Measurements from ENCODE around the gene CDH4.

The CDH4 gene

DNA sequence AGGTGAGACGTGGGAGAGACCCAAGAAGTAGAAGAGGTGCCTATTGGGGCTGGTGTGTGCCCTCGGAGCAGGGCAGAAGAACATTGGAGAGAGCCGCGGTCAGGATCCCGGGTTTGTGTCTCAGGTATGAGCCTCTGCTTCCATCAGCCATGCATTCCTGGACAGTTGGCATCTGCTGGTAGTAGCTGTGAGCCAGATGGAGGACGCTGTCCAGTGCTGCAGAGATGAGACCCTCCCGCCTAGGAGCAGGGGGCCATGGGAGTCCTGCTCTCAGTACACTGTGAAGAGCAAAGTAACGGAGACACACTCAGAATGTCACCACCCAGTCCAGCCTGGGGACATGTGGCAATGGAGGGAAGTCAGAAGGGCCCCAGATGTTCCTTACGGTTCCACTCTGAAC is 108.2 kb downstream of the CDH4 start:
- no peak for FAIRE-seq

DNA sequence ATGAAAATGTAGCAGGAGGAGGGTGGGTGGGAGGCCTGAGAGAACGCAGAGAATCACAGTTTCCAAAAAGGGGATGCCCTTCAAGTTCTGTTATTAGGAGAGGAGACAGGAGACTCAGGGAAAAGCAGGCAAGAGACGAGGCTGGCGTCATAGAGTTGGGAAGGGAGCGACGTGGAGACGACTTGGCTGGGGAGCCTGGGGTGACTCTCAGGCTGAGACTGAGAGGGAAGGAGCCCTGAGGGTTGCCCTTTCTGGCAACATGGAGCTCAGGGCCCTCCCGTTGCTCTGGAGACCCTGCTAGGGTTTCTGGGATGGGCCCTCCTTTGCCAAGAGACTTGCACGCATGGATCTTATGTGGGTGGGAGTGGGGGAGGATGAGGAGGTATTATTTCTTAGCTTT is 108.9 kb downstream of the CDH4 start:
- no peak for FAIRE-seq

DNA sequence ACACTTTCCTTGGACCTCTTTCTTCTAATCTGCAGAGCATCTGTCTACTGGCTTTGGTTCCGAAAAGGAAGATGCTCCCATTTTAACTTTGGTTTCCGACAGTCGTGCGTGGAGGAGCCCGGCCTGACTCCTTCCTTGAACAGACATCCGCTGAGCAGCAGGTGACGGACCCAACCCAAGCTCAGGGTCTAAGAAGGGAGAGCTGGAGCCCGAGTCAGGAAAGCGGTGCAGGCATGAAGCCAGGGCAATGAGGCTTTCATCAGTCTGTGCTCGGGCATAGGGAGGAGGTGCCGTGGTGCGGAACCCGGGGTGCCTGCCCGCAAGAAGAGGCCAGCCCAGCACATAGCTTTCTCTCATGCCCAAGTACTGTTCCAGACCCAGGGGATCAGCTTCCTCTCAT is 109.4 kb downstream of the CDH4 start:
- no peak for FAIRE-seq

DNA sequence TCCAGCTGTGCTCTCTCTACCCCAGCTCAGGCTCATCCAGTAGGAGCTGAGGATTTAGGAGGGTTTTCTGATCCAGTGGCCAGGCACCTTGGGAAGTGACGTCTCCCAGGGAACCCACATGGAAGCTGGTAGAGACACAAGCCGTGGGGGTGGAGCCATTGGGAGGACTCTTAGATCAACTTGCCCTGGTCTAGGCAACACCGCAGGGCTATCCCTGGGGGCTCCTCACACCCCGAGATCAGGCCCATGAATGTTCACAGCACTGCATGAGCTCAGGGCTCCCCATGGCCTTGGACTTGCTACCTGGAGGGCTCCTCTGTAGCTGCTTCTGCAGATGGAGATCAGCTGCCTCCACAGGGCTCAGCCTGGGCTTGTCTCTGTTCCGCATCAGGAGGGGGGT is 112.1 kb downstream of the CDH4 start:
- no peak for FAIRE-seq

DNA sequence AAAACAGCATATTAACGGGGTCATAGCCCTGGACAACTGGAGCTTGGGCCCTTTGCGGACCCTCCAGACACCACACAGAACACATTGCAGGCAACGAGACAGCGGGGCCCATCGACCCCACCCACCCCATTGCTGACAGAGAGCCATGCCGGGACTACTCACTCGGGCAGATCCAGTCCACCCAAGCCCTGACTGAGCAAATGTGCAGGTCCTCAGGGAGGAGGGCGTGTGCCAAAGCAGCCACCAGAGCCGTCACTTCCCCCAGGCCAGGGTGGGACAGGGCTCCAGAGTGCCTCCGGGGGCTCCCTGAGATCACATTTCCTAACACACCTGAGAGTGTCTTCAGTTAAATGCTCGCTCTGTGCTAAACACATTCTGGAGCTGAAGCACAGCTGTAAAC is 114.9 kb downstream of the CDH4 start:
- no peak for FAIRE-seq

DNA sequence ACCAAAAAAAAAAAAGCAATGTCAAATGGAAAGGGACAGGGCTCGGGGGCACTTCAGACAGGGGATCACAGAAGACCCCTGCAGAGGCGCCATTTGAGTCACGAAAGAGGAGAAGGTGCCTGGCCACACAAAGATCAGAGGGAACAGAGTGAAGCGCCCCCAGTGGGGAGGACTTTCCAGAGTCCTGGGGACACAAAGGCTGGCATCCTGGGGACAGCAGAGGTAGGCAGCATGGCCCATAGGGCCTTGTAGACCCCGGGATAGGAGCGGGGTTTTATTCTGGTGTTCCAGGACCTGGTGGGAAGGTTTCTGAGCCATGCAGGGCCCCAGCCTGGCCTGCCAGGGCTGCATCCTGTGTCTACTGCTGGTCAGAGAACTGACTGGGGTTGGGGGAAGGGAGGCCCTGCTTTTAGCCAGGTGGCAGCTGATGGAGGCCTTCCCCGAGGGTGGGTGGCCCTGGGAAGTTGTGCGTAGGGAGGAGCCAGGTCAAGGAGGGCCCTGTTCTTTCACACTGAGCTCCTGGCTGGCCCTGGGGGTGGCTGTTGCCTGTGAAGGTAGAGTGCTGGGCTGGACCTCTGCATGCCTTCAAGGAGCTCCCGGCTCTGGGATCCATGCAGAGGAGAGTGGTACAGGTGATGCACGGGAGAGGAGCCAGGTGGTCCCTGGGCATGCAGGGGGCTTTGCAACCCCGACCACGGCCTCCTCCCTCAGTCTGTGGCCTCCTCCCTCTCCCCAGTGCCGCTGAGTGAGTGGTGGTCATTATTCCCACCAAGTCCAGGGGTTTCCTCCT is 117.9 kb downstream of the CDH4 start:
- FAIRE-seq = no peak

DNA sequence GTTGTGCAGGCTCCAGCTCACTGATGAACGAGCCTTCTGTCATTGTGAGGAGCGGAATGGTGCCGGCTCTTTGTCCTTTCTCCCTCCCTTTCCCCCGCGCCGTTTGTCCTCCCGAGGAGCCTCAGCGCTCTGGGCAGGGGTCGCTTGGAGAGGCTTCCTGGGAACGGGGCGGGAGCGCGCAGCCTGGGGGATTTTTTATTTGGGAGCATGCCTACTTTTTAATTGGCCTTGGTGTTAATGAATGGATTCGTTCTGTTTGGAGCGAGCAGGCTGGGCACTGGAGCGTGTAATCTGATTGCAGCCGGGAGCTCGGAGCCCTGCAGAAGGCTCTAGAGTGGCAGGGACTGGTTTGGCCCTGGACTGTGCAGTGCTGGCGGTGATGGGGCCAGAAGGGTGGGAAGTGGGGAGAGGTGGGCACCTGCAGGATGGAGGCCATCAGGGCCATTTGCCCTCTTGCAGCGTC is 118.8 kb downstream of the CDH4 start:
- FAIRE-seq = no peak

DNA sequence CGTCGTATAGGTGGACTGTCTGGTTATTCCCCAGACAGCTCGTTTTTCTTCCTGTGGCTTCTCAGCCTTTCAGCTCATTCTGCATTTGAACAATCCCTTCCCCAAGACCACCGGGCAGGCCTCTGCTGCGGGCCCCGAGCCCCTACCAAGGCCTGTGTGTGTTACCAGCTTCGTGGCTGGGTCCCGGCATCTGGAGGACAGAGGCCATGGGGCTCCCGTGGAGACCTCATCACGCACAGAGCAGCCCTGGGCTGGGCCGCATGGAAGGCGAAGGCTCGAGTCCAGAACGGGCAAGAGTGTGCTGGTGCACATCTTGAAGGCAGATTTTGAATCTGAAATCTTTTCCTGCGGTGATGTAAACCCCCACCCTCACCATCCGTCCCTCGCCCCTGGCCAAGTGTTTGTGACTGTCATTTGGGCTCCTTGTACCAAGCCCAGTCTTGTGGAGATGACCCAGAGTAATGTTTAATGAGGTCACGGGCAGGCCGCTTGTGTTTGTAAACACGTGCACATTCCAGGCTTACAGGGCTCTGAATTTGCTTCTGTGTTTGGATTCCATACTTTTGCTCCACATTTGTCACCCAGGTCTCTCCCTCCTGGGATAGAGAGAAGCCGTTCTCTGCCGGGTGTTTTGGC is 119.6 kb downstream of the CDH4 start:
- no peak for FAIRE-seq

DNA sequence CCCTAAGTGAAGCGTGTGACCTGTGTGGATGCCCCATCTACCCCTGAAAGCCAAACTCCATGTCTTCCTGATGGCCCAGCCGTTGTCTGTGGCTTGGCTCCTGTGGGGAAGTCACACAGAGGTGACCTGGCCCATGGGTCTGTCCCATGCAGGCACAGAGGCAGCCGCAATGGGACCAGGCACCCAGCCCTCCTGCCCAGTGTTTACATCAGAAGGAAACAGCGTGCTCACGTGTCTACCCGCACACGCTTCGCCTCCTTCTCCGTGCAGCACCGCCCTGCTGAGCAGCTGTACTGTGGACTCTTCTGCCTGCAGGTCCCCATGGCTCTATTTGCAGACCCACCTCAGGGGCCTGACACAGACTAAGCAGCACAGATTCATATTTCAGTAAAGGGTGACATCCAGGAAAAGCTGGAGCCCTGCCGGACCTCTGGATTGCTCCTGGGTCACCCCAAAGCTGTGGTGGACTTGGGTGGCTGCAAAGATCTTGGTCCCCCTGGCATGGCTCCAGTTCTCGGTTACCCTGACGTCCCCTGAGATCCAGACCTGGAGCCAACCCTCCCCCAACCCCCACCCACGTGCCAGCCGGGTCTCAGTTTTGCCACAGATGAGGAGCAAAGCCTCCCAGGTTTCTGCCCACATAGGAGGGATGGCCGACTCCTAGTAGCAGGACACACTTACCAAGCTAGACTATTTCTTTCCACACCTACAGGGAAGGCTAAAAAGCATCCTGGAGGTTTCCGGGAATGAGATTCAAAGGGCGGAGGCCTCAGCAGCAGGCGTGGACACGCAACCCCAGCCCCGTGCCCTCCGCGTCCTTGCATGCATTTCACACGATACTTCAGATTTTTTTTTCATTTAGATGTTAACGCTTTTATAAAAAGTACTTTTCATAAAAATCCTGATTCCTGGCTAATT is 120.3 kb downstream of the CDH4 start:
- FAIRE-seq = no peak

DNA sequence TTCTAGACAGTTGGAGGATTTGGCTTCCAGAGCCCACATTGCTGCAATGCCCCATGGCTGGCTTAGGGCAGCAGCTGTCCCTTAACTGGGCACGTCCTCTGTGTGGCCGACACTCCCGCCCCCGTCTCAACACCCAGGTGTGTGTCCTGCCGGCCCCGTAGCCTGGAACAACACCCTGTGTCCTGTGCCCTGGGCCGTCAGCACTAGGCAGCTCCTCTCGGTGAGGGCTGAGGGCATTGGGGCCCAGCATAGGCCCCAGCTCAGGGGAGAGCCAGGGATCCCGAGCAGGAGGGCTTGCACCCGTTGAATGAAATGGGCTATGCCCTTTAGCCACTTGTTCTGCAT is 121.0 kb downstream of the CDH4 start:
- FAIRE-seq = no peak

DNA sequence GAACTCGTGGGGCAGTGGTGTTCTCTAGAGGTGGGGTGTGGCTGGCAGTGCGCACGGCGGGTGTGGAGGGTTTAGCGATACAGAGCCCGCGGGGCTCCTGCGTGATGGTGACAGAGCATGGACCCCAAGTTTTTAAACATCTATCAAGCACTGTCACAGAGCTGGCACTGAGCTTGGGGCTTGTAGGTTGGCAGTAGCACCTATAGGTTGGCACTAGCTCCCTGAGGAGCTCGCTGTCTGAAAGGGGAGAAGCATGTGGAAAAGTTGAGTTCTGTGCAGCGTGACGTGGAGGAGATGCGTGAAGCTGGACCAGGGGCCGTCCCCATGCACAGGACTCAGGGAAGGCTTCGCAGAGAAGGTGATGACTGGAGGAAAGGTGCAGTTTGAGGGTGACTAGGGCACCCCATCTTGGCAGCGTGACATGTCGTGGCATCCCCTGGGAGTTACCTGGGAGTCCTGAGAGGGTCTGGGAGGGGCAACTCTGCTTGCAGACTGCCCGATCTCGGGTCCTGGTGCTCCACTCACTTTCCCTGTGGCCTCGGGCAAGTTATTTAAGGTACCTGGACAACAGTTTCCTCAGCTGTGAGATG is 122.0 kb downstream of the CDH4 start:
- no peak for FAIRE-seq

DNA sequence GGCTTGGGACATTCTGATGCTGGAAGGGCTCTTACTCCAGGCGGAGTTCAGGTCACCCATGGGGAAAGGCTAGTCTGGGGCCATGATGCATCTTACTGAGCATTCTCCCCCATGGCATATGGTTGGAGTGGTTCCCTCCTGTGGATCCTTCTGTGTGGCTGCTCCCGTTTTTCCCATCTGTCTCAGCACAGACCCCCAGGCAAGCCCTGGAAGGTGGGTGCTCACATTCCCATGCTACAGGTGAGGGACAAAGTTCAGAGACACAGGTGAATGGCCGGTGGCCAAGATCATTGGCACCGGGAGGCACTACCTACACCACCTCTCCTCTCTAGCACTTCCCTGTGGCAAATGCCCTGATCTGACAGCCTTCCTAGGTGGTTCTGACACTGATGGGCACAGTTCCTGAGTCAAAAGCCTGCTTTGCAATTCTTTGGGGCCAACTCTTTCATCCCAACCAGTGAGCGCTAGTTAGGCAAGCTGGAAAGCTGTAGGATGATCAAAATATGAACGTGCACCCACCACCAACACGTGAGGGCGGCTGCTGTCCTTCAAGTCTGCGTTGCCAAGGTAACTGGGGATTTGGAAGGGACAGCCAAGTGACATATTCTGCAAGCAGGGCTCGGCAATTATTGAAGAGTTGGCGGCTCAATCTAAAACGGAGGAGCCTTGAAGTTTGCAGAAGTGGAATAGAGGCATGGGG is 124.6 kb downstream of the CDH4 start:
- no peak for FAIRE-seq

DNA sequence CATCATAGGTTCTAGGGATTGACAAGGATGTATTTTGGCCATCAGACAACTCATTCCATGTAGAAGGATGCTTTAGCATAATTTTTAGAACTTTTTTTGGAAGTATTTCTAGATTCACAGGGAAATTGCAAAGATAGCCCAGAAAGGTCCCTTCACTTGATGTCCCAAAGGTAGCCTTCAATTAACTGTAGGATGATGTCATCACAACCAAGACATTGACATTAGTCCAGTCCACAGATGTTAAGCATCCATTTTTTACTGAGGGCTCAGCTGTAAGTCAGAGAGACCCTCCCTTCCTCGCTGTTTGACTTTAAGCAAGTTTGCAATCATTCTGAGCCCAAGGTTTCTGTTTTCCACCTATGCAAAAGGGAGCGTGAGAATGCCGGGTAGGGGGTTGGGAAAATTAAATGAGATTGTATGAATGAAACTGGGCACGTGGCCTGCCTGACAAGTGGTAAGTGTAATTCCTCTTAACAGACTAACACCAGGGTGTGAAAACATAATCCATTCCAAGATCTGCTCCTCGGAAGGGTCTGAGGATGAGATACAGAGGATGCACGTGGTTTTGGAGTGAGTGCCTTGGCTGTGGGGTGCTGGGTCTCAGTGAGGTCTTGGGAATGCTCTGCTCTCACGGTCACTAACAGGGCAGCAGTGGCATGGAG is 126.8 kb downstream of the CDH4 start:
- no peak for FAIRE-seq

DNA sequence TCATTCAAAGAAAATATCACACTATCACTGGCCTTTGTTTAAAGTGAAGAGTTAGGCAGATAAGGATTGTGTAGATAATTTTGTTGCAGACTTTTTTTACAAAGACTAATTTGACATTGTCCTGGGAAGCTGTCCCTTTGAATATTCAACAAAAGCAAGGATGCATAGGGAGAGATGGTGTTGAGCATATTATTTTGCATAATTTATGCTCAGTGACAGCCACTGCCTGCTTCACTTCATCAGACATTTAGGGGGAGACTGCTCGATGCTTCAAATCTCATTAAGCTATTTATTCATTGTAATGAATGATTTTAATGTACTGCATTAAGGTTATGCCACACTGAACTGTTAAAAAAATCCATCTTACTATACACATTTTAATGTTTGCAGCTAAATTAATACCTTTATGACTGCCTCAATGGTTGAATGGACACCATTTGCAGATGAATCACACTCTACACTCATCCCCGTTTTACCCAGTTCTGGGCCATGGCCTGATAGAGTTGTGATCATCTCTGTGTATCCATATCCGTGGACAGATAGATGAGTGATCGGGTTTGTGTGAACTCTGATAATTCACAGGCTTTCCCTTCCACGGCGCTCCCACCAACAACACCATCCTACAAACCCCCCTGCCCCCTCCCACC is 128.0 kb downstream of the CDH4 start:
- no peak for FAIRE-seq

DNA sequence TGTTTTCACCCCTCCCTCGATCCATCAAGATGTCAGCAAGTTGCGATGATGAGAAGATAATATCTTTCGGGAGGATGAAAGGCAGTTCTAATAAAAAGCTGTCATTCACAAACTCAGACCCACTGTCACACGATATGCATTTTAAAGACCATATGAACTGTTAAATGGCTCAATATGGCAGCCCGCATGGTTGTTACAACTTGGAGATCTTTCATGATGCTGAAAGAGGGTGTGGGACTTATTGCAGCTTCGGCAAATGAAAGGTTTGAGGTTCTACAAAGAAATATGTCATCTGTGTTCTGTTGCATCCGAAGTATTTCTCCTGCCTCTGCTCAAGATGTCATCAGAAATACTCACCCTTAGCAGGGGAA is 128.5 kb downstream of the CDH4 start:
- FAIRE-seq = no peak

DNA sequence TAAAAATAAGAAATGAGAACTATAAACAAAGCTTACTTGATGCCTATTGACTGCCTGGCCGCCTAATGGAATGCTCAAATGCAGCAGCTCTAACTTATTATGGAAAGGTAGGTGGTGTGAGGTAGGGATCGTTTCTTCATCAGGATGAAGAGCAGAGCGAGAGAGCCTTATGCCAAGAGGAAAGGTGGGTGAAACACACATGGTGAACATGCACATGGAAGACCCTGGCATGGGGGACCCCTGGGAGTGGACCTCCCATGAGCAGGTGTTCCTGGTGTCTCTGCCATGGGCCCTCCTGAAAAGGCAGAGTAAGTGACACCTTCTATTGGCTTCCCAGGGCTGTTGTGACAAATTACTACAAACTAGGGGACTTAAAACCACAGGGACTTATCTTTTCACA is 130.1 kb downstream of the CDH4 start:
- no peak for FAIRE-seq

DNA sequence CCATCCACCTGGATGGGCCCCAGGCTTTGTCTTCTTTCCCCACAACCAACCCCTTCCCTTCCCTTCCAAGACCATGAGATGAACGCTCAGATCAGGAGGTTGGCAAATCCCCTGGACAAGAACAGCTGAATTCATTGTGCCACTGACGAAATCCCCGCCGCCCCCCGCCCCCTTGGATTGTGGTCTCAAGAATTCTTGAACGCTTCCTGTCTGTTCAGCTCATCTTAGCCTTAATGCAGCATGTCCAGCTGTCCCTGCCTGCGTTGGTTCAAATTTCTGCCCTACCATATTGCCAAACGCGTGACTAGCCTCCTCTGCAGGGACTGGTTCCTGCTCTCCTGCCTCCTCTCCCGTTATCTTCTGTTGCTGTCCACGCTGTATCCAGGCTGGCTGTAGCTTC is 133.2 kb downstream of the CDH4 start:
- no peak for FAIRE-seq

DNA sequence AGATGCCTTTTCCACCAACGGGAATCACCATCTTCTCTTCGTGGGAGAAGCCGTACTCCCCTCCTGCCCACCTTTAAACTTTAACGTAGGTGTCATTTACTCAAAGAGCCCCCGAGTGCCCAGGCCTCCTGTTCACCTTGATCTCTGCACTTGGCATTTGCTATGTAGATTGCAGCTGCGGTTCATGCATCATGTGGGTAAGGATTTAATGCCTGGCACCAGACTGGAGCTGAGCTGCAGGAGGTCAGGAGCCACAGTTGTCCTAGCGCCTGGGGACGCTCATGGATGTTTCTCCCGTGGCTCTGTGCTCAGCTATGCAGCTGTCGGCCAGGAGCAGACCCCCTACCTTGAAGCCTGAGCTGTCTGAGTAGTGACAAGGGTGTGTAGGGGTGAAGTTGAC is 133.7 kb downstream of the CDH4 start:
- FAIRE-seq = no peak

DNA sequence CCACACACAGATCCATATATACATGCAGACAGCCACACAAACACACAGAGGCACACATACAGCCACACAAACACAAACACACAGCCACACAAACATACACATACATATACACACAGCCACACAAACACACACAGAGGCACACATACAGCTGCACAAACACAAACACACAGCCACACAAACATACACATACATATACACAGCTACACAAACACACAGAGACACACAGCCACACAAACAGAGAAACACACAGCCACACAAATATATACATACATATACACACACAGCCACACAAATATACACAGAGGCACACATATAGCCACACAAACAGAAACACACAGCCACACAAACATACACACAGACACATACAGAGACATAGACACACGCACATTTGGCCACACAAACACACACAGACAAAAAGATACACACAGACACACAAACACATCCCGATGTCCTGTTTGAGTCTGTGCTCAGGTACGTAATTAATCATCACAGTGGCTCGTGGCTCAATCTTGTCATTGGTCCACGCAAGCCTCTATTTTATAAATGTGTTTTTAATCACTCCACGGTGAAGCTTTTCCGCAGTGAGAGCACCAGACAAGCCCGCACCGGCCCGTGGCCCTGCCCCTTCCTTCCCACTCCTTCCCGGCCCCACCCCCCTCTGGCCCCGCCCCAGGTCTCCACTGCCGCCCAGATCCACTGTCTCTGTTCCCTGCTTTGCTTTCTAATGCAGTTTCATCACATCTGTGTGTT is 135.3 kb downstream of the CDH4 start:
- no peak for FAIRE-seq

DNA sequence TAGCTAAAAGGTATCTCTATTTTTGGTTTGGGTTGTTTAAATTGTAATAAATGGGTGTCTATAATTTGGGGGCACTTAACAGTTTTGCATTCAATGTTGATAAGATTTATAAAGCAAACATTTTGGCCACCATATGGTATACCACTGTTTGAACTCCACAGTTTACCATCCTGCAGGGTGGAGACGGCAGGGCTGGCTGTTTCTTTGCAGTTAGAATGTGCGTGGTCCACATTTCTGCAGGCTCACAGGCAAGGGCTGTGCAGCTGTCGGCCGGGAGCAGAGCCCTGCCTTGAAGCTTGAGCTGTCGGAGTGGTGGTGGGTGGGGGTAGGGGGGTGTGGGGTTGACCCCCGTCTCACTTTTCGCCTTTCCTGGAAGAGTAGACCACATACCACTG is 135.9 kb downstream of the CDH4 start:
- FAIRE-seq = no peak

DNA sequence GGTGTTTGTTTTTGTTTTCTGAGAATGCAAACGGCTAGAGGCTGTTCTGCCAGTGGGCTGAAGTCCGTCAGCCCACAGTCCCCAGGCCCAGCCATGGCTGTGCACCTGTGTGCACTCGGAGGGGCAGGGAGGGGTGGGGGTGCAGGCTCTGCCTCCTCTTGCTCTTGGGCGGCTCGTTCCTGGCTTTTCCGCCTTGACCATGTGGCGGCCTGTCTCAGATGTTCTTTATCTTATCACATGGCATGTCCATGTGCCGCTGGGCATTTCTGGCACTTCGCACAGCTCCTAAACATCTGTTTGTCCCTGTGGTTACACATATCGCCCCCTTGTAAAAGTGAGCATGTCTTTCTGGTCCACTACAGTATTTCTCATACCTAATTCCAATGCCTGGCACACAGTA is 137.0 kb downstream of the CDH4 start:
- FAIRE-seq = no peak
